Neutrophil (primary cell): ENCODE measurements around the gene CYP26B1.

Experiments
- H3K27ac ChIP-seq: fragments of 200-600 bp; sonication (generic); 2 replicates; pipeline ENCODE4 v1.5.1; 2016; ENCODE audit warnings: mild to moderate bottlenecking, moderate library complexity
- H3K27me3 ChIP-seq: fragments of 200-600 bp; sonication (generic); 2 replicates; pipeline ENCODE4 v1.6.0; 2016; ENCODE audit warnings: mild to moderate bottlenecking
- H3K36me3 ChIP-seq: fragments of 200-600 bp; sonication (generic); 2 replicates; pipeline ENCODE4 v1.5.1; 2017
- H3K4me1 ChIP-seq, 2 experiments: fragments of 200-600 bp in 1 of 2; sonication (generic) in 1 of 2; 1 replicate in 1 of 2; 2 replicates in 1 of 2; pipeline versions ENCODE4 v1.5.1 to v1.6.1; 2013 to 2016; ENCODE audit warnings: low read depth in 1 of 2, low read length in 1 of 2, mild to moderate bottlenecking in 1 of 2, moderate library complexity in 1 of 2; ENCODE audit not compliant: control insufficient read depth in 1 of 2, insufficient read depth in 1 of 2
- H3K4me3 ChIP-seq, 2 experiments: fragments of 200-600 bp in 1 of 2; sonication (generic) in 1 of 2; 1 replicate in 1 of 2; 2 replicates in 1 of 2; pipeline ENCODE4 v1.5.1; 2013 to 2016; ENCODE audit warnings: low read depth in 1 of 2, low read length in 1 of 2, mild to moderate bottlenecking in 1 of 2, moderate library complexity in 1 of 2
- H3K9me3 ChIP-seq: fragments of 200-600 bp; sonication (generic); 2 replicates; pipeline ENCODE4 v1.5.1; 2016
- CTCF ChIP-seq: fragments of 200-600 bp; sonication (generic); IDR thresholded peaks from 2 replicates; pipeline ENCODE4 v1.5.1; 2016; ENCODE audit warnings: antibody characterized with exemption

Gene CYP26B1

GRCh38 chr2:72104821-72105588, 42.7 kb downstream of the CYP26B1 start:
- Histone ChIP-seq H3K4me3 (no peak overlapping the region), H3K9me3 (no peaks in the 10 kb centered on the region), H3K27ac (no peak overlapping the region), H3K4me1 (no peaks in the 10 kb centered on the region), H3K36me3 (no peaks in the 10 kb centered on the region), H3K27me3 (peaks cover 28% of the 10 kb centered on the region)
- TF ChIP-seq CTCF, result no peak

- no peak for TF ChIP-seq CTCF
- no peaks in the 10 kb centered on the region for H3K36me3 ChIP-seq
- no peaks in the 10 kb centered on the region for H3K4me1 ChIP-seq
- no peak overlapping the region for H3K27ac ChIP-seq
- no peaks in the 10 kb centered on the region for H3K9me3 ChIP-seq
- H3K27me3 ChIP-seq, result peaks cover 22% of the 10 kb centered on the region
- H3K4me3 ChIP-seq, result no peak overlapping the region
These were observed 44.0 kb downstream of the CYP26B1 start for GRCh38 chr2:72103690-72104089.

- no peak for TF ChIP-seq CTCF
- Histone ChIP-seq H3K36me3 (no peaks in the 10 kb centered on the region), H3K27me3 (peaks cover 22% of the 10 kb centered on the region), H3K9me3 (no peaks in the 10 kb centered on the region), H3K27ac (no peak overlapping the region), H3K4me1 (no peaks in the 10 kb centered on the region), H3K4me3 (no peak overlapping the region)
These were observed 44.5 kb downstream of the CYP26B1 start for GRCh38 chr2:72103161-72103560.

- Histone ChIP-seq H3K27me3 (peaks cover 12% of the 10 kb centered on the region), H3K4me1 (no peaks in the 10 kb centered on the region), H3K9me3 (no peaks in the 10 kb centered on the region), H3K4me3 (no peak overlapping the region), H3K27ac (no peak overlapping the region), H3K36me3 (no peaks in the 10 kb centered on the region)
- TF ChIP-seq CTCF, result no peak
These were observed 48.7 kb downstream of the CYP26B1 start for GRCh38 chr2:72098935-72099334.

- TF ChIP-seq CTCF, result no peak
- H3K4me3 ChIP-seq, result no peak overlapping the region
- no peaks in the 10 kb centered on the region for H3K36me3 ChIP-seq
- H3K4me1 ChIP-seq, result no peaks in the 10 kb centered on the region
- H3K27ac ChIP-seq, result no peak overlapping the region
- no peaks in the 10 kb centered on the region for H3K9me3 ChIP-seq
- peaks cover 12% of the 10 kb centered on the region for H3K27me3 ChIP-seq
These were observed 50.4 kb downstream of the CYP26B1 start for GRCh38 chr2:72097276-72097675.
